ENCODE measurements around the gene HPS3.

HPS3 gene

GRCh38 chr3:149122721-149123578 lies 6.5 kb upstream of the HPS3 start:
- Histone ChIP-seq H3K79me2 (ENCODE audit: low read length) (no peaks in the 10 kb centered on the region), H3K36me3 (replicated peaks; ENCODE audit: insufficient read depth, low read length) (no peaks in the 10 kb centered on the region), H3K9me2 (replicated peaks; ENCODE audit: insufficient read depth, low read length) (no peaks in the 10 kb centered on the region), H3K27me3 (replicated peaks; ENCODE audit: insufficient read depth, low read length) (no peaks in the 10 kb centered on the region), H2AFZ (ENCODE audit: low read length) (no peak overlapping the region), H3K4me1 (ENCODE audit: low read length) (no peaks in the 10 kb centered on the region), H3K9ac (ENCODE audit: low read length) (no peak overlapping the region), H3K27ac (ENCODE audit: low read length) (no peak overlapping the region), H4K20me1 (ENCODE audit: insufficient read depth, low read length) (no peaks in the 10 kb centered on the region), H3K4me2 (ENCODE audit: low read depth, low read length) (no peak overlapping the region), H3F3A (ENCODE audit: insufficient read depth, low read length) (no peaks in the 10 kb centered on the region), H3K9me3 (replicated peaks; ENCODE audit: insufficient read depth, low read length) (no peaks in the 10 kb centered on the region), H3K4me3 (ENCODE audit: low read length) (no peak overlapping the region)
- no peak for TF ChIP-seq EZH2 (optimal IDR thresholded peaks at IDR 0.05; ENCODE audit: low read depth, low read length)
- no peak for TF ChIP-seq EZH2phosphoT487 (IDR thresholded peaks at IDR 0.05; ENCODE audit: low read length)
- TF ChIP-seq CTCF (IDR thresholded peaks at IDR 0.05; ENCODE audit: low read length) = no peak
- DNase-seq = no peak

GRCh38 chr3:149128821-149129220 lies 617 bp upstream of the HPS3 start:
- TF ChIP-seq EZH2 (optimal IDR thresholded peaks at IDR 0.05; ENCODE audit: low read depth, low read length) (no peak), CTCF (IDR thresholded peaks at IDR 0.05; ENCODE audit: low read length) (no peak)
- Histone ChIP-seq H3K9ac (ENCODE audit: low read length) (peak overlapping the region; percentile 58), H3K79me2 (ENCODE audit: low read length) (peaks cover 38% of the 10 kb centered on the region), H3K4me3 (ENCODE audit: low read length) (peak overlapping the region; percentile 78), H3K9me3 (replicated peaks; ENCODE audit: insufficient read depth, low read length) (no peaks in the 10 kb centered on the region), H3F3A (ENCODE audit: insufficient read depth, low read length) (peaks cover 9% of the 10 kb centered on the region; the same call in 1 of the 2 replicates), H4K20me1 (ENCODE audit: insufficient read depth, low read length) (no peaks in the 10 kb centered on the region), H3K27me3 (replicated peaks; ENCODE audit: insufficient read depth, low read length) (no peaks in the 10 kb centered on the region), H3K27ac (ENCODE audit: low read length) (peak overlapping the region; percentile 26; the same call in 1 of the 2 replicates), H3K36me3 (replicated peaks; ENCODE audit: insufficient read depth, low read length) (no peaks in the 10 kb centered on the region), H2AFZ (ENCODE audit: low read length) (peak overlapping the region; percentile 69), H3K9me2 (replicated peaks; ENCODE audit: insufficient read depth, low read length) (no peaks in the 10 kb centered on the region), H3K4me1 (ENCODE audit: low read length) (peaks cover 18% of the 10 kb centered on the region), H3K4me2 (ENCODE audit: low read depth, low read length) (peak overlapping the region; percentile 94)
- no peak for DNase-seq

- no peak for TF ChIP-seq EZH2phosphoT487 (IDR thresholded peaks at IDR 0.05; ENCODE audit: low read length)
- no peaks in the 10 kb centered on the region for H3K36me3 ChIP-seq (replicated peaks; ENCODE audit: insufficient read depth, low read length)
- H3K9me2 ChIP-seq (replicated peaks; ENCODE audit: insufficient read depth, low read length) = no peaks in the 10 kb centered on the region
- no peak overlapping the region for H3K27ac ChIP-seq (ENCODE audit: low read length)
- H2AFZ ChIP-seq (ENCODE audit: low read length) = no peak overlapping the region
- peaks cover 9% of the 10 kb centered on the region; the same call in 1 of the 2 replicates for H3F3A ChIP-seq (ENCODE audit: insufficient read depth, low read length)
- no peaks in the 10 kb centered on the region for H3K27me3 ChIP-seq (replicated peaks; ENCODE audit: insufficient read depth, low read length)
- H3K9ac ChIP-seq (ENCODE audit: low read length) = no peak overlapping the region
- peaks cover 18% of the 10 kb centered on the region for H3K4me1 ChIP-seq (ENCODE audit: low read length)
- H4K20me1 ChIP-seq (ENCODE audit: insufficient read depth, low read length) = no peaks in the 10 kb centered on the region
- no peak overlapping the region for H3K4me3 ChIP-seq (ENCODE audit: low read length)
- H3K9me3 ChIP-seq (replicated peaks; ENCODE audit: insufficient read depth, low read length) = no peaks in the 10 kb centered on the region
- no peak for DNase-seq
- H3K79me2 ChIP-seq (ENCODE audit: low read length) = peaks cover 49% of the 10 kb centered on the region
- H3K4me2 ChIP-seq (ENCODE audit: low read depth, low read length) = no peak overlapping the region
These were observed 2.2 kb downstream of the HPS3 start for GRCh38 chr3:149131589-149131988.

GRCh38 chr3:149134575-149134974 lies 5.1 kb downstream of the HPS3 start:
- Histone ChIP-seq H3K27ac (ENCODE audit: low read length) (no peak overlapping the region), H3K9ac (ENCODE audit: low read length) (no peak overlapping the region), H3K79me2 (ENCODE audit: low read length) (peaks cover 49% of the 10 kb centered on the region), H3K4me2 (ENCODE audit: low read depth, low read length) (no peak overlapping the region), H3K27me3 (replicated peaks; ENCODE audit: insufficient read depth, low read length) (no peaks in the 10 kb centered on the region), H3K9me3 (replicated peaks; ENCODE audit: insufficient read depth, low read length) (no peaks in the 10 kb centered on the region), H3K36me3 (replicated peaks; ENCODE audit: insufficient read depth, low read length) (no peaks in the 10 kb centered on the region), H4K20me1 (ENCODE audit: insufficient read depth, low read length) (no peaks in the 10 kb centered on the region), H3K9me2 (replicated peaks; ENCODE audit: insufficient read depth, low read length) (no peaks in the 10 kb centered on the region), H3F3A (ENCODE audit: insufficient read depth, low read length) (no peaks in the 10 kb centered on the region), H2AFZ (ENCODE audit: low read length) (no peak overlapping the region), H3K4me3 (ENCODE audit: low read length) (no peak overlapping the region), H3K4me1 (ENCODE audit: low read length) (peaks cover 11% of the 10 kb centered on the region; the same call in 1 of the 2 replicates)
- TF ChIP-seq CTCF (IDR thresholded peaks at IDR 0.05; ENCODE audit: low read length) (no peak), EZH2phosphoT487 (IDR thresholded peaks at IDR 0.05; ENCODE audit: low read length) (no peak)
- DNase-seq = no peak
